T-helper 22 cell (primary cell): Measurements from ENCODE around the gene EPHB1.

Source experiments
- DNase-seq: peaks from one replicate; pipeline ENCODE4 v3.0.0-alpha.2; 2020; ENCODE audit warnings: low read depth

The EPHB1 gene

GRCh38 chr3:135133905-135134683 is 339.0 kb downstream of the EPHB1 start:
- no peak for DNase-seq

GRCh38 chr3:135134684-135135075 is 339.6 kb downstream of the EPHB1 start:
- no peak for DNase-seq

- no peak for DNase-seq
Observed at GRCh38 chr3:135135445-135135844, 340.4 kb downstream of the EPHB1 start.

- DNase-seq: no peak
Observed at GRCh38 chr3:135136361-135137100, 341.5 kb downstream of the EPHB1 start.

GRCh38 chr3:135137296-135137695 is 342.2 kb downstream of the EPHB1 start:
- no peak for DNase-seq

- no peak for DNase-seq
Observed at GRCh38 chr3:135138776-135139175, 343.7 kb downstream of the EPHB1 start.

- no peak for DNase-seq
Observed at GRCh38 chr3:135140591-135140990, 345.5 kb downstream of the EPHB1 start.

- DNase-seq: no peak
Observed at GRCh38 chr3:135141160-135141559, 346.1 kb downstream of the EPHB1 start.

GRCh38 chr3:135141672-135142071 is 346.6 kb downstream of the EPHB1 start:
- no peak for DNase-seq

- no peak for DNase-seq
Observed at GRCh38 chr3:135142530-135142929, 347.5 kb downstream of the EPHB1 start.

- DNase-seq: no peak
Observed at GRCh38 chr3:135143474-135143873, 348.4 kb downstream of the EPHB1 start.

GRCh38 chr3:135145581-135145980 is 350.5 kb downstream of the EPHB1 start:
- no peak for DNase-seq

- no peak for DNase-seq
Observed at GRCh38 chr3:135147657-135148056, 352.6 kb downstream of the EPHB1 start.

GRCh38 chr3:135148398-135149020 is 353.4 kb downstream of the EPHB1 start:
- DNase-seq: no peak

GRCh38 chr3:135149707-135150681 is 354.9 kb downstream of the EPHB1 start:
- no peak for DNase-seq

GRCh38 chr3:135154186-135154585 is 359.1 kb downstream of the EPHB1 start:
- DNase-seq: no peak

GRCh38 chr3:135155228-135155627 is 360.2 kb downstream of the EPHB1 start:
- DNase-seq: no peak

GRCh38 chr3:135155791-135156190 is 360.7 kb downstream of the EPHB1 start:
- DNase-seq: no peak

- DNase-seq: no peak
Observed at GRCh38 chr3:135157045-135157740, 362.1 kb downstream of the EPHB1 start.

- no peak for DNase-seq
Observed at GRCh38 chr3:135158520-135158919, 363.5 kb downstream of the EPHB1 start.

GRCh38 chr3:135159681-135160247 is 364.7 kb downstream of the EPHB1 start:
- DNase-seq: no peak
